Measurements from ENCODE around the gene PHPT1.

- TF ChIP-seq POLR2A (IDR thresholded peaks at IDR 0.05) (no peak), CTCF (IDR thresholded peaks at IDR 0.05) (no peak)
Observed at GRCh38 chr9:136896027-136896426, 46.8 kb downstream of the PHPT1 start.
